Fibroblast of skin of left quadriceps (primary cell): ENCODE measurements around the gene GARIN5A.

Experiments used
- DNase-seq, 2 experiments: peaks; one replicate each; pipeline ENCODE4 v3.0.0-alpha.2; 2013; ENCODE audit warnings: low read depth in 2 of 2

Gene GARIN5A

DNA sequence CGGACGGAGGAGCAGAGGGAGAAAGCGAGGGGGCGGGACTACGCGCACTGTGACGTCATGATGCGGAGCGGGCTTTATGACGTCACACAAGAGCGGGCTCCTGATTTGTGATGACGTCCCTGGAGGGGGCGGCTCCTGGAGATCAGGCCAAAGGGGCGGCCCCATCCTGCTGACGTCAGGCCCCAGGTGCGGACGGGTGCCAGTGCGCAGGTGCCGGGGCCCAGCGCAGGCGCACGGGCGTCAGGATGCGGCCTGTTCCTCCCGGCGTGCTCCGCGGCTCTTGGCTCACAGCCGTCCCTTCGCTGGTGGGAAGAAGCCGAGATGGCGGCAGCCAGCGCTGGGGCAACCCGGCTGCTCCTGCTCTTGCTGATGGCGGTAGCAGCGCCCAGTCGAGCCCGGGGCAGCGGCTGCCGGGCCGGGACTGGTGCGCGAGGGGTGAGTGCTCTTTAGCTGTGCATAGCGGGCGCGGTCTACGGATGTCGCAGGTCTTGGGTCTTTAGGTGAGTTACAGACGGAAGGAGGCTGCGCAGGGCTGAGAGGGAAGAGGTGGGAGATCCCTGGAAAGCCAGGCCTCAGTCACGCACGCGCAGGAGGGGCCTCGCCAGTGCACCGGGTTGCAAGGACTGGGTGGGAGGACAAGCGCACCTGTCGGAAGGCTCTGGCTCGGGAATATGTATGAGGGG, at the start of gene GARIN5A, which contains the start of gene EMC10:
GARIN5A (minus strand) TSS at position 625 of the 683 bp plus-strand sequence; CDS start at position 165, 460 bp downstream.
EMC10 (plus strand) TSS at position 284 of the 683 bp plus-strand sequence; CDS start at position 322, 38 bp downstream.
- peak; percentile 83 to 87 for DNase-seq

DNA sequence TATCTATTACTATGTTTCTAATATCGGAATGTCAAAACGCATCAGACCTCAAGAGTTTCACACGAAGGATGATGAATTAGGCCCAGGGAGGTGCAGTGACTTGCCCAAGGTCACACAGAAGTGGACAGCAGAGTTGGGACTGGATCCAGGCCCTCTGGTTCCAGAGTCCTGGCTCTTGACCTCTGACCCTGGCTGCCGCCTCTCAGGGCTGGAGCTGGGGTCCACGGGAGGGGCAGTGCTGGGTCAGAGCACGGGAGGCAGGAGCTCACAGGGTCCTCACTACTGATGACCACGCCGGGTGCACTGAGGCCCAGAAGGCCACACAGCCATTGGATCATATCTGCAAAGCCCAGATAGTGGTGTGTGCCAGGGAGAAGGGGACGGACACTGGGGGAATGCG, 46.2 kb upstream of the GARIN5A start:
- no peak for DNase-seq

DNA sequence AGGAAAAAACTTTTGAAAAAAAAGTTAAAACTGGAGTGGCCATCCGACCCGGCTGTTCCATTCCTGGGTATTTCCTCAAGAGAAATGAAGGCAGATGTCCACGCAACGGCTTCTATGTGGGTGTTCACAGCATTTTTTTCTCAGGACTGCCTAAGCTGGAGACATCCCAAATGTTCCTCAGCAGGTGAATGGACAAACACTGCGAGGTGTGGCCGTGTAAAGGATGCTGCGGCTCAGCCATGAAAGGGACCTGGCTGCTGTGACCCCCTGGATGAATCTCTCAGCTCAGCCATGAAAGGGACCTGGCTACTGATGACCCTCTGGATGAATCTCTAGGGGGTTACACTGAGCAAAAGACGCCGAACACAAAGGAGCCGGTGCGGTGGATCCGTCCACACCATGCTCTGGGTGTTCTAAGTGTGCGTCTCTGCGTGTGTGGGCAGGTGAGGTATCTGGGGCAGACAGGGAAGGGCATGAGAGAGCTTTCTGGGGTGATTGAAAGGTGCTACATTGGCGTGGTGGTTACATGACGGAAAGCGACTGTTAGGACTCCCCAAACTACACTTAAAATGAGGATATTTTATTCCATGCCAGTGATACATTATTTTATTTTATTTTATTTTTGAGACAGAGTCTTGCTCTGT, 44.3 kb upstream of the GARIN5A start:
- DNase-seq, result no peak

GRCh38 chr19:50519006-50519575, 42.4 kb upstream of the GARIN5A start:
- DNase-seq, result no peak

GRCh38 chr19:50518091-50519005, 41.7 kb upstream of the GARIN5A start:
- no peak for DNase-seq

GRCh38 chr19:50517704-50518075, 41.0 kb upstream of the GARIN5A start:
- DNase-seq, result no peak

- no peak for DNase-seq
Measured at GRCh38 chr19:50516964-50517703, 40.5 kb upstream of the GARIN5A start.

- no peak for DNase-seq
Measured at GRCh38 chr19:50516456-50516855, 39.8 kb upstream of the GARIN5A start.

DNA sequence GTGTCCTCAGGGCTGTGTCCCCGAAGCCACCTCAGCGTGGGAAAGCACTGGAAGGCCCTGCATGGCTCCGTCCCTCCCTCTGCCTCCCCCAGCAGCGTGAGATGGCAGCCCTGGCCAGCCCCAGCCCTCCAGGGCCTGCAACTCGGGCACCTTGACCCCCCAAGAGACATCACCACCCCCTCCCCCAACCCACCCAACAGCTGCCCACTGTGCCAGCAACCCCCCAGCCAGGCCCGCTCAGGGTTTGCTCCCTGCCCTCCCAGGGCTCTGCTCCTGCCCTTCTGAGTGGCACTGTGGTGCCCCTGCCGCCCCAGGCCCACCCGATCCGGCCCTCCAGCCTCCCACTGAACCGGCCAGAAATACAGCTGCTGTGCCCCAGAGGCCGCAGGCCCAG, 38.5 kb upstream of the GARIN5A start:
- DNase-seq, result no peak

- DNase-seq, result no peak
Measured at GRCh38 chr19:50514346-50515167, 37.9 kb upstream of the GARIN5A start.

GRCh38 chr19:50513746-50514345, 37.2 kb upstream of the GARIN5A start, which contains the start of gene ASPDH:
Gene ASPDH (minus strand): TSS chr19:50513913. CDS start chr19:50513823, 90 bp downstream.
- no peak for DNase-seq

GRCh38 chr19:50512999-50513745, 36.5 kb upstream of the GARIN5A start:
- no peak for DNase-seq

DNA sequence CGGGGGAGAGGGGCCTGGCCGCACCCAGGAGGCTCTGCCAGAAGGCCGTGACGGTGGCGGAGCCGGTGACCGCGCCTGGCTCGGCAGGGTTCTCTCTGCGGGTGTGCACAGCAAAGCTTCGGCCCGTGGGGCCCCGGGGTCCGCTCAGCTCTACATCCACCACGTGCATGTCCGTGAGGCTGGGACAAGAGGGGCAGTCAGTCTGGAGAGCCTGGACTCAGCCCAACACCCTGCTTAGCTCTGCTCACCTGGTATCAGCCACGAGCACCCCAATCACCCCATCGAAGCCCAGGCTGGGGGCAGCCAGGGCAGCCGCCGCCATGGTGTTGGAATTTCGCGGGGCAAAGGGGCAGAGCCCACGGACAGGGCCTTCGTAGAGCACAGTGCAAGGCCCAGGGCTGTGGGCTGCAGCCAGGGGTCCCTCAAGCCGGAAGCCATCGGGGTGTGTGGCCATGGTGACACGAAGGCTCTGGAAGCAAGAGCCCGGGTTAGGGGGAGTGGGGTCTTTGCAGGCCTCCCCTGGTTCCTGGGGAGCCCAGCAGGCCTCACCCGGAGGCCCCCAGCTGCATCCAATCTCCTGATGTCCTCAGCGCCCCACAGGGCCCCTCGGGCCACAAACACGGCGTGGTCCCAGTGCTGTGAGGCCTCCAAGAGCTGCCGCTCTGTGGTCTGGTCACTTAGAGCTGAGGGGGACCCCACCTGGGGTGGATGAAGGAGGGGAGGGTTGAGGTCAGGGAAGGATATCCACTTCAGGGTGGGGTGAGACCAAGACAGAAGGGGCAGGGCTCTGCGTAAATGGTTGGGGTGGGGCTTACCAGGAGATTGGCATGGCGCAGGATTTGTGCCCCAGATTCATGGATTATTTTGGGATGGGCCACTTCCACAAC, 35.7 kb upstream of the GARIN5A start:
- DNase-seq, result no peak

DNA sequence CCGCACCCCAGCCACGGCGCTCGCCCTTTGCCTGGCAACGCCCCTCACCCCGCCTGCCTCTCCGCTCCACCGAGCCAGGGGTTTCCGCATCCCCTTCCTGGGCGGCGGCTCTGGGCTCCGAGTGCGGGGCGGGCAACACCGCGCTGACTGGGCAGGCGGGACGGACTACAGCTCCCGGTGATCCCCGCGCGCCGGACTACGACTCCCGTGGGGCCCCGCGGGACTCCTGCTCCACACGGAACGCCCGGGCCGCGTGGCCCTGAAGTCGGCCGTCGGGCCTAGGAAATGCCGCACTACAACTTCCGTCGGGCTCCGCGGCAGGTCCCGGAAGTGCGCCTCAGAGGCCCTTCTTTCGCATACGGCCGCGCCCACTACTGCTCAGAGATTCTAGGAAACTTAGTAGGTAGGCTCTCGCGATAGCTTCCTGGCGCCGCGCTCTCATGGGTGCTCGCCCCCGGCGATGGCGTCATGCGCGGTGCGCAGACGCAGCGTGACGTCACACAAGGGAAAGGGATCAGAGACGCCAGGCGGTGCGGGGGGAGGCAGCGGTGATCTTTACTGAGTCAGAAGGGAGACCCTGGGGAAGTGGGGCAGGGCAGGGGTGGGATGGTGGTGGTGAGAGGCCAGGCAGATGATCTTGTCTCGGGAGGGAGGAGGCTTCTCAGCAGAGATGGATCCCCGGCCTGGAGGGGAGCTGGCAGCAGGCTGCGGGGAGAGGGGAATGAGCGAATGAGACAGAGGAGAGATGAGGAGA, 34.6 kb upstream of the GARIN5A start, which contains the start of gene JOSD2:
JOSD2 (minus strand) TSS at position 123 of the 754 bp plus-strand sequence. CDS start 760 bp downstream, outside the sequence.
- DNase-seq, result peak; percentile 99

DNA sequence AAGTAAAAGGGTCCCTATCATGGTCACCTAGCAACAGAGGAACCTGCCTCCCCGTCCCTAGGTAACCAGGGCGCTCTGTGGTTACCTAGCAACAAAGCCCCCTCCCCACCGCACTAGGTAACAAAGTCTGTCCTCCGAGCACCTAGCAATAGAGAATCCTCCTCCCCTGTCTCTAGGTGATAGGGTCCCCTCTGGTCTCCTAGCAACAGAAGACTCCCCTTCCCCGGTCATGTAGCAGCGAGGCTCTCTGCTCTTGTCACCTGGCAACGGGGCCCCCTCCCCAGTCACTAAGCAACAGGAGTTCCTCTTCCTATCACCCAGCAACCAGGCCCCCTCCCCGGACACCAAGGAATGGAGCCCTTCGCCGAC, 34.0 kb upstream of the GARIN5A start:
- DNase-seq, result no peak

GRCh38 chr19:50510121-50510670, 33.5 kb upstream of the GARIN5A start:
- no peak for DNase-seq

GRCh38 chr19:50509366-50509765, 32.7 kb upstream of the GARIN5A start:
- DNase-seq, result no peak
